ENCODE results near the gene OR51B5. TPM values are rescaled to one million over a fixed set of nuclear protein-coding genes. Genes with fewer than 3 reads are reported as not detected.

Gene OR51B5, protein sequence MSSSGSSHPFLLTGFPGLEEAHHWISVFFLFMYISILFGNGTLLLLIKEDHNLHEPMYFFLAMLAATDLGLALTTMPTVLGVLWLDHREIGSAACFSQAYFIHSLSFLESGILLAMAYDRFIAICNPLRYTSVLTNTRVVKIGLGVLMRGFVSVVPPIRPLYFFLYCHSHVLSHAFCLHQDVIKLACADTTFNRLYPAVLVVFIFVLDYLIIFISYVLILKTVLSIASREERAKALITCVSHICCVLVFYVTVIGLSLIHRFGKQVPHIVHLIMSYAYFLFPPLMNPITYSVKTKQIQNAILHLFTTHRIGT
- not detected in 2 replicates for total RNA-seq

DNA sequence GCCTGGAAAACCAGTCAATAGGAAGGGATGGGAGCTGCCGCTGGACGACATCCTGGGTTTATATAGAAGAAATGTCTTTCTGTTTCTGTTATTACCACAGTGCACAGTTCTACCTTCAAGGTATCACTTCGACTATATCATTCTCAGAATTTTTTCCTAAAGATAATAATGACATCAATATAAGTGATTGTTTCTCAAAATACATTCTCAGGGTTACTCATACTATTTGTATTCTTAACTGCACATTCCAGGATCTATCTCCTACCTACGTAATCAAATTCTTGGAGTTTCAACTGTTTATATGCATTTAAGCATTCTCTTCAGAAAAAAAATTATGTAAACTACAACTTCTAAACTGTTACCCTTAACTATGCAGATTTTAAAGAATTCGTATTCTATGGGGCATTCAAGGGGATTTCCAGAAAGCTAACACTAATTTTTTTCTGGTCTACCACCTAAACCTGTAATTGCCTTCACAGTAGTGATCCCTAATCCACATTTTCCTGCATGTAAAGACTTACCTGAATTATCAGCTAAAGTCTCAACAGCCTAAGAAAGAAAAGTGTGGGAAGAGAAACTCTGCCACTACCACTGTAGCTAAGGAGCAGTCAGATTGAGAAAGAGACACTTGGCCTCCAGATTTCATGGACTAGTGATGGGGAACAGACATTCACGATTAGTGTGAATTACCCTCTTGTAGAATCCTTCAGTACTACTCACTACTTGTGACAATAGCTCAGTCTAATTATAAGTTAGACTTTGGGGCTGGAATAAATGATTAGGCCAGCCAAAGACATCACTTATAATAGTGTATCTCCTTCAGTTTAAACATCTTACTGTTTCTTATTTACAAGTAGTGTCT lies at the start of gene OR51B5:
Gene OR51B5 (minus strand): TSS at position 51 of the 862 bp plus-strand sequence. CDS start 0 bp downstream, at position 51.

DNA sequence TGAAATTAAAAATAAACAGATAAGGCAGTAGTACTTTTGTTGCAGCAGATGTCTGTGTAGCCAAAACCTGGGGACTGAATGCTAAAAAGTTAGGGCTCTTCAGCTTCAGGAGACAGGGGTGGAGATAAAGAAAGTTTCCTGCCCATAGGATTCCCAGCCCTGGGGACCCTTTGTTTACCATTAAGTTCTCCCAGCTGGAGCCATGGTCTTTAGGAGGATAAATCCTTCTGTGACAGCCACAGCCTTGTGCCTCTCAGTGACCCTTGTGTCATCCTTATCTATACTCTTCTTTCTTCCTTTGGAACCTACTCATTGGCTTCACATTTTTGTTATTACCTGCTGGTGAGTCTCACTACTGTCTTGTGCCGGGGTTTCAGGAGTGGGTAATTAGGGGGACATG lies 40.3 kb upstream of the OR51B5 start, which contains the start of gene OR51M1:
Gene OR51M1 (plus strand): TSS at position 237 of the 400 bp plus-strand sequence. CDS start 5,587 bp downstream, outside the sequence.

DNA sequence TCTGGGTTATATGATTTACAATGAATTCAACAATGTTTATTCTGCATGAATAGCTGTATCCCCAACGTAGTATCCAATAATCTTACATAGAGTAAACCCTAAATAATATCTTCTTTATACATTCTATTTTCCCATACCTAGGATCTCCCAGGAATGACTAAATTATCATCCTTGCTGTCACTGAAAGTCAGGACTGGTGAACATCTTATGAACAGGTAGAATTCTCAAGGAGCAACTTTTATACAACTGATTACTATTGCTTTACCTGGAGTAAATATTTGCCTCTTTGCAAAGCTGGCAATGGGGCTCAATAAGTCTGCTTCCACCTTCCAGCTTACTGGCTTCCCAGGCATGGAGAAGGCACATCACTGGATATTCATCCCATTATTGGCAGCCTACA lies 7.9 kb upstream of the OR51B5 start, which contains the start of gene OR51B6:
Gene OR51B6 (plus strand): TSS at position 301 of the 400 bp plus-strand sequence. CDS start 0 bp downstream, at position 301.

DNA sequence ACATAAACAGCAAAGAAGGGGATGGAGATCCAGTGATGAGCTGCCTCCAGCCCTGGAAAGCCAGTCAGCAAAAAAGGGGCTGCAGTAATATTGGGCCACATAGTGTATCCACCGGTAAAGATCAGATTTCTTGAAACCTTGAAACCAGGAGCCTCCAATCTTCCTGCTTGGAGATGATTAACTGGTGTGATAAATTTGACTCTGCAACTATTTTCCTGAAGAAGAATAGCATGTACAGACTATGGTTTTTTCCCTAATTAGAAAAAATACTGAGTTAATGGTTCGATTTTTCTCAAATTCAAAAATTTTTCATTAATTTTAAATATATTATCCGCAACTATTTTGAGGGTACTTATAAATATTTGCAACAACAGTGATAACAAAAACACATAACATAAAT lies 19.1 kb downstream of the OR51B5 start, which contains the start of gene OR51B2:
Gene OR51B2 (minus strand): TSS at position 101 of the 400 bp plus-strand sequence. CDS start 0 bp downstream, at position 101.

DNA sequence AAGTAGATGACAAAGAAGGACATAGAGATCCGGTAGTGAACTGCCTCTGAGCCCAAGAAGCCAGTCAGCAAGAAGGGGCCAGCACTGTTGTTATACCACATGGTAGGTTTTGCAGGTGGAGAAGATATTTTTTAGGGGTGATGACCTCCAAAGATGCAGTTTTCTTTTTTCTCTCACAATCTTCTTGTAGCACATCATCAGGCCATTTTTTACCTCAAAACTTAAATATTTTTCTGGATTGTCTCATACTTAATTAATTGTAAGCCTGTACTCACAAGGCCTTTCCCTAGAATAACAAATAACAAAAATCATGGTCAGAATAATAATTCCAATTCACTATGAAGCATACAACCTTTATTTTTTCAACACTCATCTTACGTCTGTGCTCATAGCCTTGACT lies 41.5 kb downstream of the OR51B5 start, which contains the start of gene OR51B4:
Gene OR51B4 (minus strand): TSS at position 101 of the 400 bp plus-strand sequence. CDS start 0 bp downstream, at position 101.

Other genes with a start within 250 kb of the OR51B5 start
- gene OR52A5, start 205.2 kb downstream of the OR51B5 start, total RNA-seq: not detected in 2 replicates
- gene OR52A1, start 188.8 kb downstream of the OR51B5 start, total RNA-seq: not detected in 2 replicates
- not detected in 2 replicates for gene OR51V1, start 142.8 kb downstream of the OR51B5 start, total RNA-seq
- gene HBB, start 116.5 kb downstream of the OR51B5 start, total RNA-seq: not detected in 2 replicates
- gene HBD, start 109.0 kb downstream of the OR51B5 start, total RNA-seq: not detected in 2 replicates
- not detected in 2 replicates for gene HBG1, start 93.7 kb downstream of the OR51B5 start, total RNA-seq
- gene HBG2, start 88.7 kb downstream of the OR51B5 start, total RNA-seq: not detected in 2 replicates
- not detected in 2 replicates for gene HBE1, start 73.6 kb downstream of the OR51B5 start, total RNA-seq
- gene OR51B4, start 41.6 kb downstream of the OR51B5 start, total RNA-seq: not detected in 2 replicates
- gene OR51B2, start 19.2 kb downstream of the OR51B5 start, total RNA-seq: not detected in 2 replicates
- not detected in 2 replicates for gene OR51B6, start 8.0 kb upstream of the OR51B5 start, total RNA-seq
- not detected in 2 replicates for gene OR51M1, start 40.3 kb upstream of the OR51B5 start, total RNA-seq
- not detected in 2 replicates for gene OR51Q1, start 78.6 kb upstream of the OR51B5 start, total RNA-seq
- gene OR51I1, start 98.0 kb upstream of the OR51B5 start, total RNA-seq: not detected in 2 replicates
- gene OR51I2, start 105.8 kb upstream of the OR51B5 start, total RNA-seq: not detected in 2 replicates
- gene OR52D1, start 145.2 kb upstream of the OR51B5 start, total RNA-seq: not detected in 2 replicates
- gene UBQLN3, start 166.4 kb upstream of the OR51B5 start, total RNA-seq: not detected in 2 replicates
- not detected in 2 replicates for gene UBQLNL, start 173.2 kb upstream of the OR51B5 start, total RNA-seq
- gene OR52H1, start 205.0 kb upstream of the OR51B5 start, total RNA-seq: 0.38 TPM in 1 of 2 replicates, not detected in the other
- gene OR52B6, start 237.4 kb upstream of the OR51B5 start, total RNA-seq: not detected in 2 replicates